PC-9 (cell line): ENCODE results near the gene LRCH3. TPM values are rescaled to one million over a fixed set of nuclear protein-coding genes. Genes with fewer than 3 reads are reported as not detected.

Source experiments
- BruUV-seq: library from RNA; stranded (reverse); fragments of 400-500 nt; replicated peaks from 2 replicates; lab custom pipeline; 2021; lab: Mats Ljungman, UMichigan
- CTCF ChIA-PET: fragments of 300-600 bp; sonication (Branson Sonifier 250); formaldehyde crosslinking; loops from one replicate; lab custom pipeline; 2022; ENCODE audit warnings: antibody characterized with exemption; lab: Charles Lee
- POLR2A ChIA-PET: fragments of 300-600 bp; sonication (Branson Sonifier 250); formaldehyde crosslinking; loops from one replicate; lab custom pipeline; 2022; ENCODE audit warnings: antibody characterized with exemption; ENCODE audit not compliant: unreplicated experiment; lab: Charles Lee
- DNase-seq, 2 experiments: peaks; one replicate each; pipeline versions ENCODE4 v3.0.0 to v3.0.0-alpha.2; 2015 to 2022; ENCODE audit warnings: mixed read lengths in 1 of 2
- H2AFZ ChIP-seq: fragments of 200-600 bp; sonication (generic); 2 replicates; pipeline ENCODE4 v1.8.1; 2017; ENCODE audit warnings: antibody characterized with exemption
- H3F3A ChIP-seq: fragments of 200-600 bp; sonication (generic); 2 replicates; pipeline ENCODE4 v1.8.1; 2017; ENCODE audit warnings: antibody characterized with exemption, mild to moderate bottlenecking, low read depth; ENCODE audit not compliant: insufficient read depth
- H3K27ac ChIP-seq: fragments of 200-600 bp; sonication (generic); 2 replicates; pipeline ENCODE4 v1.6.1; 2016; ENCODE audit warnings: mixed run types
- H3K27me3 ChIP-seq: fragments of 200-600 bp; sonication (generic); 2 replicates; pipeline ENCODE4 v1.6.1; 2016; ENCODE audit warnings: low read depth, mixed run types; ENCODE audit not compliant: insufficient read depth
- H3K36me3 ChIP-seq: fragments of 200-600 bp; sonication (generic); 2 replicates; pipeline ENCODE4 v1.6.1; 2016; ENCODE audit warnings: low read depth, mixed run types
- H3K4me1 ChIP-seq: fragments of 200-600 bp; sonication (generic); replicated peaks from 2 replicates; pipeline ENCODE4 v1.6.1; 2016; ENCODE audit warnings: mixed run types; ENCODE audit not compliant: insufficient read depth
- H3K4me2 ChIP-seq: fragments of 200-600 bp; sonication (generic); 2 replicates; pipeline ENCODE4 v1.6.1; 2017; ENCODE audit warnings: mixed run types
- H3K4me3 ChIP-seq: fragments of 200-600 bp; sonication (generic); 2 replicates; pipeline ENCODE4 v1.6.1; 2016; ENCODE audit warnings: mixed run types
- H3K79me2 ChIP-seq: fragments of 200-600 bp; sonication (generic); 2 replicates; pipeline ENCODE4 v1.6.1; 2017; ENCODE audit warnings: low read depth, mixed run types
- H3K9me2 ChIP-seq: fragments of 200-600 bp; sonication (generic); 2 replicates; pipeline ENCODE4 v1.8.1; 2017; ENCODE audit warnings: mild to moderate bottlenecking; ENCODE audit not compliant: insufficient read depth
- H3K9me3 ChIP-seq: fragments of 200-600 bp; sonication (generic); 2 replicates; pipeline ENCODE4 v1.8.1; 2016; ENCODE audit warnings: low read depth; ENCODE audit not compliant: insufficient read depth
- H4K20me1 ChIP-seq: fragments of 200-600 bp; sonication (generic); 2 replicates; pipeline ENCODE4 v1.8.1; 2017; ENCODE audit not compliant: insufficient read depth
- CTCF ChIP-seq: fragments of 200-600 bp; sonication (generic); conservative IDR thresholded peaks from 2 replicates; pipeline ENCODE4 v1.6.1; 2017; ENCODE audit warnings: mixed run types, antibody characterized with exemption, mild to moderate bottlenecking, moderate library complexity
- EZH2 ChIP-seq: fragments of 200-600 bp; sonication (generic); IDR thresholded peaks from 2 replicates; pipeline ENCODE4 v1.8.0; 2017; ENCODE audit warnings: antibody characterized with exemption, low read depth
- intact Hi-C: fragments of 100-400 bp; cut with micrococcal nuclease; formaldehyde crosslinking; loops from one replicate; pipeline ENCODE4 v1.10.0; 2022; ENCODE audit not compliant: unreplicated experiment
- total RNA-seq: library from RNA; stranded (reverse); gene quantifications from 2 replicates; pipeline ENCODE4 v1.2.3, GENCODE V29; 2021

The LRCH3 gene
- total RNA-seq, 1 experiment from 2014 or later = 51.9 TPM

- Histone ChIP-seq H3K4me3 (no peak overlapping the region), H3K4me1 (no peaks in the 10 kb centered on the region), H2AFZ (no peak overlapping the region), H3K27me3 (no peaks in the 10 kb centered on the region), H3K9me3 (no peaks in the 10 kb centered on the region), H3K36me3 (no peaks in the 10 kb centered on the region), H3K9me2 (no peaks in the 10 kb centered on the region), H3K27ac (no peak overlapping the region), H3K79me2 (no peaks in the 10 kb centered on the region), H4K20me1 (no peaks in the 10 kb centered on the region), H3K4me2 (no peak overlapping the region), H3F3A (no peaks in the 10 kb centered on the region; the same call in 1 of the 2 replicates)
- ChIA-PET POLR2A (no interaction called here), CTCF (no interaction called here)
- DNase-seq = no peak
- intact Hi-C loops = no loop called here
- no TSS peak for BruUV-seq
- no peak for TF ChIP-seq CTCF
- no peak for TF ChIP-seq EZH2
These were observed 89.6 kb downstream of the LRCH3 start for GRCh38 chr3:197880491-197881269.

GRCh38 chr3:197881270-197881969 lies 90.4 kb downstream of the LRCH3 start:
- TF ChIP-seq EZH2 (no peak), CTCF (no peak)
- intact Hi-C loops = no loop called here
- CTCF ChIA-PET = no interaction called here

GRCh38 chr3:197881970-197882338 lies 90.9 kb downstream of the LRCH3 start:
- Histone ChIP-seq H3K27me3 (no peaks in the 10 kb centered on the region), H3K79me2 (no peaks in the 10 kb centered on the region), H3K9me3 (no peaks in the 10 kb centered on the region), H3K9me2 (no peaks in the 10 kb centered on the region), H3K4me2 (no peak overlapping the region), H4K20me1 (no peaks in the 10 kb centered on the region), H3K4me3 (no peak overlapping the region), H3F3A (peaks cover 4% of the 10 kb centered on the region), H3K36me3 (no peaks in the 10 kb centered on the region), H3K4me1 (no peaks in the 10 kb centered on the region), H2AFZ (no peak overlapping the region), H3K27ac (no peak overlapping the region)
- TF ChIP-seq EZH2 = no peak
- TF ChIP-seq CTCF = no peak
- no TSS peak for BruUV-seq
- intact Hi-C loops = no loop called here
- POLR2A ChIA-PET = no interaction called here
- CTCF ChIA-PET = no interaction called here
- no peak for DNase-seq

More at GRCh38 chr3:197881270-197881969, 90.4 kb downstream of the LRCH3 start:
- Histone ChIP-seq H2AFZ (no peak overlapping the region), H3K27ac (no peak overlapping the region), H3K4me1 (no peaks in the 10 kb centered on the region), H3K4me3 (no peak overlapping the region), H3K4me2 (no peak overlapping the region), H3K79me2 (no peaks in the 10 kb centered on the region), H3K9me3 (no peaks in the 10 kb centered on the region), H3K36me3 (no peaks in the 10 kb centered on the region), H3K9me2 (no peaks in the 10 kb centered on the region), H3F3A (peaks cover 3% of the 10 kb centered on the region), H4K20me1 (no peaks in the 10 kb centered on the region), H3K27me3 (no peaks in the 10 kb centered on the region)
- no peak for DNase-seq
- POLR2A ChIA-PET = interaction anchor here (0.6 kb wide), 1 partner anchor 90 kb away, joined by 3 read pairs; no protein-coding TSS in a partner anchor
- BruUV-seq = no TSS peak
